Esophagus (tissue), 2 donors: ENCODE measurements around the gene TXNRD3. TPM values are rescaled to one million over a fixed set of nuclear protein-coding genes. Genes with fewer than 3 reads are reported as not detected.

Experiments
- H3K27ac ChIP-seq, 2 donors: one replicate each; pipeline ENCODE4 v1.5.1; 2013; ENCODE audit warnings: low read depth in 2 of 2, mild to moderate bottlenecking in 2 of 2, inconsistent platforms in 1 of 2, low read length in 1 of 2, moderate library complexity in 1 of 2
- H3K27me3 ChIP-seq, 2 donors: one replicate each; pipeline ENCODE4 v1.6.1; 2013; ENCODE audit warnings: low read length in 2 of 2, control low read depth in 1 of 2, mild to moderate bottlenecking in 1 of 2; ENCODE audit not compliant: insufficient read depth in 2 of 2, control insufficient read depth in 1 of 2
- H3K36me3 ChIP-seq, 2 donors: one replicate each; pipeline ENCODE4 v1.6.1; 2013; ENCODE audit warnings: low read length in 1 of 2; ENCODE audit not compliant: control insufficient read depth in 2 of 2, insufficient read depth in 2 of 2
- H3K4me1 ChIP-seq, 2 donors: one replicate each; pipeline ENCODE4 v1.6.1; 2013; ENCODE audit warnings: low read length in 1 of 2; ENCODE audit not compliant: control insufficient read depth in 2 of 2, insufficient read depth in 2 of 2
- H3K4me3 ChIP-seq, 2 donors: one replicate each; pipeline ENCODE4 v1.5.1; 2013; ENCODE audit warnings: low read length in 2 of 2, mild to moderate bottlenecking in 2 of 2, low read depth in 1 of 2, moderate library complexity in 1 of 2
- H3K9me3 ChIP-seq, 2 donors: one replicate each; pipeline ENCODE4 v1.6.1; 2013; ENCODE audit warnings: mild to moderate bottlenecking in 2 of 2, low read depth in 1 of 2, low read length in 1 of 2, moderate library complexity in 1 of 2; ENCODE audit not compliant: control insufficient read depth in 2 of 2, insufficient read depth in 1 of 2
- WGBS, 2 donors: extraction: QIAGEN DNeasy Blood & Tissue Kit; methylation state at CpG; one replicate each; pipeline ENCODE4 v1.1.7; 2013; 5-methylcytosine and 5-hydroxymethylcytosine counted together
- polyA plus RNA-seq, 2 donors: library from polyadenylated mRNA; stranded (reverse); fragments of 200-250 nt; gene quantifications; one replicate each; pipeline ENCODE4 v1.2.3, GENCODE V29; 2013
- donor health status: healthy with polysubstance abuse.
- donor health status: Bipolar disorder and iron deficiency.

The TXNRD3 gene
- polyA plus RNA-seq, 2 donors = 4.3 to 5.5 TPM

DNA sequence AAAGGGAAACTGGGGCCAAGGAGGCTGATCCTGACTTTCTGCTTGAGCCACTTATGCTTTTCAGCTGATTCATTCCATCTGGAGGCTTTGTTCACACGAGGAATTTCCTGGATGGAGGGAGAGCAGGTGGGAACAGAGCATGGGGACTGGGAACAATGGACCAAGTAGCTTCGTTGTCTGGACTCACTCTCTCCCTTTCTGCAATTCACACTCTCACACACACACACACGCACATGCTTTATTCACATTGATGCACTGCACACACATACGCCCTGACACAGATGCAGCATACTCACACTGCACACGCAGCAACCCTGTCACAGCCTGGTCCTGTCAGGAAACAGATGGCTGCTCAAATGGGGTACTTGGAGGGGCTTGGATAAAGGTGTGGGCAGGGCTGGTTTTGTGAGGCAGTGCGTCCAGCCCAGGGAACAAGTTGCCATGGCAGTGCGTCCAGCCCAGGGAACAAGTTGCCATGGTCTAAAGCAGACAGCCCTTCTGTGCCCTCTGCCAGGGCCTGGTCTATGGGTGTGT, 29.4 kb upstream of the TXNRD3 start:
- Histone ChIP-seq H3K36me3 (no peaks in the 10 kb centered on the region), H3K4me3 (no peak overlapping the region), H3K27ac (no peak overlapping the region), H3K9me3 (no peaks in the 10 kb centered on the region), H3K4me1 (no peaks in the 10 kb centered on the region), H3K27me3 (no peaks in the 10 kb centered on the region)
- WGBS, 2 donors = 54 to 60% methylated on average over 7 of the region's 7 CpGs

DNA sequence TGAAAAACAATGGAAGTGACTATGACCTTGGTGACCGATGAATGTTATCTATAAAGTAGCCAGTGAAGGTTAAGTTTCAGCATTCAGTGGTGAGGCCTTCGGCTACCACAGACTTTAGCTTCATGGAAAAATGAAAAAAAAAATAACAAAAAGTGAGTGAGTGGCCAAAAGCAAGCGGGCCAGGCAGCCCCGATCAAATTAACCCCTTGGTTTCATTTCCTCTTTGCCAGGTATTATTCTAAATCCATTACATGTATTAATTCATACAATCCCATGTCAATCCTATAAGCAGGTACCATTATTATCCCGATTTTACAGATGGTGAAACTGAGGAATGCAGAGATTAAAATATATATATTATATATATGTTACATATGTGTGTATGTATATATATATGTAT, 28.1 kb upstream of the TXNRD3 start:
- Histone ChIP-seq H3K4me3 (no peak overlapping the region), H3K4me1 (no peaks in the 10 kb centered on the region), H3K36me3 (no peaks in the 10 kb centered on the region), H3K9me3 (no peaks in the 10 kb centered on the region), H3K27me3 (no peaks in the 10 kb centered on the region), H3K27ac (no peak overlapping the region)
- 65 to 74% methylated on average over 5 of the region's 5 CpGs for WGBS, 2 donors

DNA sequence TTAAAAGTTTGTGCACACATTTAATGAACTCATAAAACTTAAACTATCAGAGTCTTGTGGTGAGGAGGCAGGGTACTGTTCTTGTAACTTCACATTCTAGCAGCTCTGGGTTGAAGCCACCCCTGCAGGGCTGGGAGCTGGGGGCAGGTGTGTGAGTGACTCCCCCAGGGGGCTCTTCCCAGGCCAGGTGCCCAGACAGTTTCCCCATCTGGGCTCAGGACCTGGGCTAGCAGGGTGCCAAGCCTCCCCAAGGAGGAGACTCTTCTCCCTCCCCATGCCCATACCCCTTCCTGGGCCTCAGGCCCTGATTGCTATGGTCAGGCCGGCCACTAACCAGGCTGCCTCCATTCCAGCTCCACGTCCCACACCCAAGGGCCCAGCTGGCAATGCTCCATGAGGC, 27.1 kb upstream of the TXNRD3 start:
- H3K27ac ChIP-seq = no peak overlapping the region
- H3K36me3 ChIP-seq = no peaks in the 10 kb centered on the region
- H3K4me3 ChIP-seq = no peak overlapping the region
- no peaks in the 10 kb centered on the region for H3K9me3 ChIP-seq
- no peaks in the 10 kb centered on the region for H3K27me3 ChIP-seq
- WGBS, 2 donors = 74 to 90% methylated on average over 2 of the region's 2 CpGs
- no peaks in the 10 kb centered on the region for H3K4me1 ChIP-seq

DNA sequence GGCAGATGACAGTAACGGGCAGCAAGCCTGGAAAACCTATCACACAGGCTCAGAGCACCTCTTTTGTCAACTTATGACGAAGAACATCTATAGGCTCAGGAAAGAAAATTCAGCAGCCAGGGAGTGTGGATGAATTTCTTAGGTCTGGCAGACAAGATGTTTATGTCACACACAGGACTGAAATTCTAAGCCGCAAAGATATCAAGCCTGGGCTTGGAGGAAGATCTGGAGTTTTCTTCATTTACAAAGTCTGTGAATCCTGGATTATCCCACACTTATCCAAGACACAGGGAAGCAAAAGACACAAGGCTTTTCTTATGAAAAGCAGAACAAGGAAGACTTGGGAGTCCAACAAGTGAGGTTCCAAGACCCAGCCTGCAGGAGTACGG, 25.7 kb upstream of the TXNRD3 start:
- H3K4me1 ChIP-seq = no peaks in the 10 kb centered on the region
- no peaks in the 10 kb centered on the region for H3K27me3 ChIP-seq
- no peak overlapping the region for H3K27ac ChIP-seq
- no peak overlapping the region for H3K4me3 ChIP-seq
- H3K9me3 ChIP-seq = no peaks in the 10 kb centered on the region
- H3K36me3 ChIP-seq = no peaks in the 10 kb centered on the region
- WGBS, 2 donors = 78 to 86% methylated on average over 4 of the region's 4 CpGs

DNA sequence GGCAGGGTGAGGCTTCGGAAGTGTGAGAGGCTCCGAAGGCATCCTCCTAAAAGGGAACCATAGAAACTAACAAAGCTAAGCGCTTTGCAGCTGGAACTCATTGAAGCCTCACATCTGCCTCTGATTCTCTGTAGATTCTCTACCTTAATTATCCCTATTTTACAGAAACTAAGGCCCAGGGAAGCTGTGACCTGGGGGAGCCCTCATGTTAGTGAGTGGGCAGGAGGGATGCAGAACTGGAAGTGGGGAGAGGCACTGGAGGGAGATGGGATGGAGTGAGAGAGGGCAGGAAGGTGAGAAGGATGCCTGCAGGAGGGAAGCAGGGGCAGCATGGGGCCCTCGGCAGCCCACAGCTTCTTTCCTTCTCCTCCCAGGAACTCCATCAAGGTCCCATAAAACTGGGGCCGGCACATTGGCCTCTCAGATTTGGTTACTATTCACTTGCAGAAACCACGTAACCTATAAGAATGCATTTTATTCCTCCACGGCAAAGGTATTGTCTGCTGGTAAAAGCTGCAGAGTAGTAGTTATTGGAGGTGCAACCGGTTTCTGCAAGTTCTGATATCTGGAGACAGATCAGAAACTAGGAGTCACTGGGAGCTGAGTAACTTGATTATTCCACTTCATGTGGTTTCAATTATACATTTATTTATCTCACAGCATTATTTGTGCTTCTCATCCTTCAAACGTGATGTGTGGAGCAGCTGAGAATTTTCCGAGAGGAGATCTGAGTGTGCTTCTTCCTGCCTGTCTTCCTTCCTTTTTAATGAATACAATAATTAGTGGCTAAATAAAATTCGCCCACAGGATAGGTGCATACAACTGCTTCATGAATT, 25.1 kb upstream of the TXNRD3 start:
- Histone ChIP-seq H3K4me1 (no peaks in the 10 kb centered on the region), H3K4me3 (no peak overlapping the region), H3K9me3 (no peaks in the 10 kb centered on the region), H3K36me3 (no peaks in the 10 kb centered on the region), H3K27ac (no peak overlapping the region), H3K27me3 (no peaks in the 10 kb centered on the region)
- 81 to 82% methylated on average over 11 of the region's 11 CpGs for WGBS, 2 donors

DNA sequence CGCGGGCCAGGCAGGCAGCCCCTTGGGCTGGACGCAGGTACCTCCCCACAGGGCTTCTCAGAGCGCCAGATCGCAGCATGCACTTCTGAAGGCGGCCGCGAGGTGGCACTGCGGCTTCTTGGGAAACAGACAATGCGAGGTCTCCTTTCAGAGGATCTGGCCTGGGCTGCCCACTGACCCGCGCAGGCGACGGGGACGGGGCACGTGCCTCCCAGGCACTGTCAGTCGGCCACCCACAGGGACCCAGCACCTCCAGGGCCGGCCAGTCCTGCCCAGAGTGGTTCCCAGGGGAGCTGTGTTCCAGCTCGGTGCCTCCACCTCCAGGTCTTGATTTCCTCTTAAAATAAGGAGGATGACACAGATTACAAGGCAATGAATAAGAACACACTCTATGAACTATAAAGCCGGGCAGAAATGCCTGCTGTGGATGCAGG, 24.4 kb upstream of the TXNRD3 start:
- WGBS, 2 donors = 5% methylated on average over 20 of the region's 20 CpGs
- Histone ChIP-seq H3K9me3 (no peaks in the 10 kb centered on the region), H3K27me3 (no peaks in the 10 kb centered on the region), H3K4me3 (no peak overlapping the region), H3K4me1 (no peaks in the 10 kb centered on the region), H3K27ac (no peak overlapping the region), H3K36me3 (no peaks in the 10 kb centered on the region)

DNA sequence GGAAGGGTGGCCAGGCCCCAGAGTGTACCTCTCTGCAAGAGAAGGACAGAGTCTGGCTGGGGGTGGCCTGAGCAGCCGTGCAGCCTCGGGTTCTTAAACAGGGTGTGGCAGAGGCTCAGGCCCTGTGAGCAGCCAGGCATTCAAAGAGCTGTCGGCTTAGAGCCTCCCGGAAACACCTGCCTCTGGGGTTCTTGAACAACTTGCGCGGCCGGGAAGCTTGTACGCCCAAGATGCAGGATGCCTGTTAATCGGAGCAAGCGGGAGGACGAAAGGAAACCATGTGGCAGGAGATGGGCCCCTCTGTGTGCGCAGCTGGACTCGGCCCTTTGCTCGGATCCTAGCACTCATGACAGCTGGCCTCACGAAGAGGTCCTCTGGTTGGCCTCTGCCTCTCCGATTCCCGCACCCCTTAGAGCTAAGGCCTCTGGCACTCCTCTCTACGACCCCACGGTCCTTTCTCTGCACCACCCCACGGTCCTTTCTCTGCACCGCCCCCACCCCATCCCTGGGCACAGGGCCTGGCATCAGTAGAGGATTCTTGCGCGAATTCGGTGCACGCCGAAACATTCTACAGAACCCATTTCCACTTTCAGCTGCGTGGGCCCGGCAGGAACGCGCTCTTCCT, 23.9 kb upstream of the TXNRD3 start:
- Histone ChIP-seq H3K4me3 (no peak overlapping the region), H3K9me3 (no peaks in the 10 kb centered on the region), H3K27me3 (no peaks in the 10 kb centered on the region), H3K36me3 (no peaks in the 10 kb centered on the region), H3K4me1 (no peaks in the 10 kb centered on the region), H3K27ac (no peak overlapping the region)
- WGBS, 2 donors = 27% methylated on average over 30 of the region's 30 CpGs

DNA sequence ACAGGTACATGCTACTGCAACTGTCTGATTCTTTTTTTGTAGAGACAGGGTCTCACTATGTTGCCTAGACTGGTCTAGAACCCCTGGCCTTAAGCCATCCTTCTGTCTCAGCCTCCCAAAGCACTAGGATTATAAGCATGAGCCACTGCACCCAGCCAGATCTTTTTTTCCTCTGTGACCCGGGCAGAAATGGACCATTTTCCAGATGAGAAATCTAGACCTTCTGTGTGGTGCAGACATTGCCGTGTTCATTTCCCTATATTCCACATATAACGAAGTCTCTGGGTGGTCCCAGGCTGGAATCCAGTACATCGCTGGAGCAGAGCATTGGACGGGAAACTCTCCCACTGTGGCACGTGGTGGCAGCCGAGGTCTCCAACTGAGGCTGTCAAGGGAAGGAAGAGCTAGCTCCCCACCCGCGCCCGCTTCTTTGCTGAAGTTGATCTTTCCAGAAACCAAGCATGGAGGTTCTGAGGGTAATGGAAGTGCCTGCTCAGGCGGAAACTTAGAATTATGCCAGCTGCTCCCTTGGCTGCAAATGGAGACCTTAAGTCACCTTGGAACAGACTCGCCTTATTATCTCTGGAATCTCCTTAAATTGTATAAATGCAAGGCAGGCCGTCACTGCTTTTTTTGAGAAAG, 23.1 kb upstream of the TXNRD3 start:
- Histone ChIP-seq H3K27me3 (no peaks in the 10 kb centered on the region), H3K36me3 (no peaks in the 10 kb centered on the region), H3K27ac (no peak overlapping the region), H3K4me3 (no peak overlapping the region), H3K4me1 (no peaks in the 10 kb centered on the region), H3K9me3 (peaks cover 0 to 2% of the 10 kb centered on the region in 2 donors)
- 84% methylated on average over 13 of the region's 13 CpGs for WGBS, 2 donors

DNA sequence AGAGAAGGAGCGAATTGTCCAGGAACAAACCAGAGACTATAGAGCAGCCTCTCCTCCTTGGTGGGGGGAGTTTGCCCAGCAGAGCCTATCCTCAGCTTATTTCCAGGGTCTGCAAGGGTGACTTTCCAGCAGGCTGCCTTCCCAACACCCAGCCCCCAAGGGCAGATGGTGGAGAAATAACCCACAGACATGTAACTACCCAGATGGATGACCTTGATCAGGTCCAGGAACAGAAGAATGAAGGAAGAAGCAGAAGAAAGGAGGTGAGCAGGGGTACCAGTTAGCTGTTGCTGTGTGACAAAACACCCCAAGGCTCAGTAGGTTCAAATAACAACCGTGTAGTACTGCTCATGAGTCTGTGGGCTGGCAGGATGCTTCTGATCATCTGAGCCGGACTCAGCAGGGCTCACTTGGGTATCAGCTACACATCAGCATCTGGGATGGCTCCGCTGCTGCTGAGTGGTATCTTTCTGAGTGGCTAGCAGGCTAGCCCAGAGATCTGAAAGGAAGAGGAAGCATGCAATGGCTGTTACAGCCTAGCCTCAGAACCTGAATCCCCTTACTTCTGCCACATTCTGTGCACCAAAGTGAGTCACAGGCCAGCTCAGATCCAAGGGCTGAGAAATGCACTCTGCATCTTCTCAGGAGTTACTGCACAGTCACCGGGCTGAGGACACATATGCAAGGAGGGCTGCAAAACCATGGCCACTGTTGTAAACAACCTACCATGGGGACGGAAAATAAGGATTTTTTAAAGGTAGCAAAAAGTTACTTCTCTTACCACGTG, 22.2 kb upstream of the TXNRD3 start:
- WGBS, 2 donors = 71 to 72% methylated on average over 7 of the region's 7 CpGs
- no peak overlapping the region for H3K4me3 ChIP-seq
- H3K9me3 ChIP-seq = peaks cover 0 to 2% of the 10 kb centered on the region in 2 donors

More for the DNA sequence above, 22.2 kb upstream of the TXNRD3 start:
- Histone ChIP-seq H3K4me1 (no peaks in the 10 kb centered on the region), H3K36me3 (no peaks in the 10 kb centered on the region), H3K27me3 (no peaks in the 10 kb centered on the region), H3K27ac (no peak overlapping the region)
